ENCODE data around the gene PHC2. TPM values are rescaled to one million over a fixed set of nuclear protein-coding genes. Genes with fewer than 3 reads are reported as not detected.

The PHC2 gene
- total RNA-seq, 1 donor from 2014 or later, result 65.0 TPM

GRCh38 chr1:33442141-33442540 is 11.2 kb upstream of the PHC2 start:
- Histone ChIP-seq H2AFZ (replicated peaks) (no peak overlapping the region), H3K4me1 (peaks cover 7% of the 10 kb centered on the region), H3K9me3 (ENCODE audit: low read depth) (no peaks in the 10 kb centered on the region), H3K79me2 (ENCODE audit: low read depth) (no peaks in the 10 kb centered on the region), H3F3A (ENCODE audit: low read depth) (no peaks in the 10 kb centered on the region), H3K36me3 (no peaks in the 10 kb centered on the region), H3K4me3 (no peak overlapping the region), H3K27me3 (no peaks in the 10 kb centered on the region), H3K4me2 (no peak overlapping the region), H3K9ac (no peak overlapping the region), H4K20me1 (ENCODE audit: low read depth) (no peaks in the 10 kb centered on the region), H3K27ac (no peak overlapping the region)
- Mint-ChIP-seq H3K4me1 (peaks cover 35% of the 10 kb centered on the region), H3K4me3 (no peak overlapping the region), H3K9me3 (peaks cover 4% of the 10 kb centered on the region), H3K27me3 (ENCODE audit: insufficient read depth, low read depth) (peaks cover 5% of the 10 kb centered on the region), H3K36me3 (no peaks in the 10 kb centered on the region), H3K27ac (no peak overlapping the region)
- no peak for DNase-seq (ENCODE audit: low spot score)
- TF ChIP-seq CTCF (IDR thresholded peaks at IDR 0.05) (no peak), EZH2phosphoT487 (IDR thresholded peaks at IDR 0.05) (no peak), EZH2 (IDR thresholded peaks at IDR 0.05) (no peak)

GRCh38 chr1:33441088-33441745 is 10.3 kb upstream of the PHC2 start:
- peaks cover 44% of the 10 kb centered on the region for H3K4me1 Mint-ChIP-seq
- H3F3A ChIP-seq (ENCODE audit: low read depth), result no peaks in the 10 kb centered on the region
- TF ChIP-seq CTCF (IDR thresholded peaks at IDR 0.05) (no peak), EZH2 (IDR thresholded peaks at IDR 0.05) (no peak), EZH2phosphoT487 (IDR thresholded peaks at IDR 0.05) (no peak)
- no peak for DNase-seq (ENCODE audit: low spot score)
- peaks cover 2% of the 10 kb centered on the region for H3K9me3 Mint-ChIP-seq
- H3K36me3 ChIP-seq, result no peaks in the 10 kb centered on the region
- no peaks in the 10 kb centered on the region for H3K9me3 ChIP-seq (ENCODE audit: low read depth)
- no peak overlapping the region for H3K9ac ChIP-seq
- no peaks in the 10 kb centered on the region for H4K20me1 ChIP-seq (ENCODE audit: low read depth)
- H3K4me2 ChIP-seq, result no peak overlapping the region
- H3K4me1 ChIP-seq, result peaks cover 7% of the 10 kb centered on the region
- no peaks in the 10 kb centered on the region for H3K36me3 Mint-ChIP-seq
- H3K27ac ChIP-seq, result no peak overlapping the region
- no peak overlapping the region for H3K27ac Mint-ChIP-seq
- H3K79me2 ChIP-seq (ENCODE audit: low read depth), result no peaks in the 10 kb centered on the region
- H3K27me3 Mint-ChIP-seq (ENCODE audit: insufficient read depth, low read depth), result peaks cover 5% of the 10 kb centered on the region
- no peak overlapping the region for H3K4me3 Mint-ChIP-seq
- H3K4me3 ChIP-seq, result no peak overlapping the region
- no peak overlapping the region for H2AFZ ChIP-seq (replicated peaks)
- no peaks in the 10 kb centered on the region for H3K27me3 ChIP-seq

- no peaks in the 10 kb centered on the region for H3K27me3 ChIP-seq
- Mint-ChIP-seq H3K4me3 (no peak overlapping the region), H3K9me3 (no peaks in the 10 kb centered on the region), H3K4me1 (peaks cover 55% of the 10 kb centered on the region), H3K36me3 (no peaks in the 10 kb centered on the region), H3K27ac (no peak overlapping the region), H3K27me3 (ENCODE audit: insufficient read depth, low read depth) (no peaks in the 10 kb centered on the region)
- no peak overlapping the region for H2AFZ ChIP-seq (replicated peaks)
- H3K36me3 ChIP-seq, result no peaks in the 10 kb centered on the region
- H3F3A ChIP-seq (ENCODE audit: low read depth), result no peaks in the 10 kb centered on the region
- DNase-seq (ENCODE audit: low spot score), result peak; percentile 23
- H4K20me1 ChIP-seq (ENCODE audit: low read depth), result no peaks in the 10 kb centered on the region
- no peak overlapping the region for H3K27ac ChIP-seq
- no peaks in the 10 kb centered on the region for H3K9me3 ChIP-seq (ENCODE audit: low read depth)
- TF ChIP-seq EZH2phosphoT487 (IDR thresholded peaks at IDR 0.05), result no peak
- no peak for TF ChIP-seq CTCF (IDR thresholded peaks at IDR 0.05)
- TF ChIP-seq EZH2 (IDR thresholded peaks at IDR 0.05), result no peak
- no peak overlapping the region for H3K9ac ChIP-seq
- H3K4me3 ChIP-seq, result no peak overlapping the region
- H3K79me2 ChIP-seq (ENCODE audit: low read depth), result no peaks in the 10 kb centered on the region
- peaks cover 7% of the 10 kb centered on the region for H3K4me1 ChIP-seq
- no peak overlapping the region for H3K4me2 ChIP-seq
These were observed 8.8 kb upstream of the PHC2 start for GRCh38 chr1:33439662-33440061.
